ENCODE measurements around the gene UBE2D2. TPM values are rescaled to one million over a fixed set of nuclear protein-coding genes. Genes with fewer than 3 reads are reported as not detected.

Gene UBE2D2
- total RNA-seq, 1 experiment from 2014 or later: 222 TPM

DNA sequence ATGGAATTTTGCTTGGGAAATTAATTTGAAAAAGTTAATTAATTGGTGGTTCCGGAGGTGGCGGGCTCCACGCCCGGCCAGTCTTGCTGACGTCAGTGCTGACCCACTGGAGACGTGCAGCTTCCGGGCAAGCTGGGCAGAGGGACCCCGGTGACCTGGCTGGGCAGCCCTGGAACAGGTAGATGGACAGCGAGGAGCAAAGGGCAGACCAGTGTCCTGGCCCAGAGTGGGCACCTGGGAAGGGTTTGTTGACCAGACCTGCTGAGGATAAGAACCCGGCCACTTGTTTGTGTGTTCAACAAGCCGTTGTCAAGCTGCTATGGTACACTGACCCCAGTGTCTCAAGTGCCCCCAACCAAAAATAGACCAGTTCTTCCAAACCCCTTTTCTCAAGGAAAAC is 104.5 kb downstream of the UBE2D2 start:
- no peaks in the 10 kb centered on the region for H3K27me3 ChIP-seq (ENCODE audit: control insufficient read depth, insufficient read depth, low read length)
- peaks cover 94% of the 10 kb centered on the region for H3K4me1 ChIP-seq (ENCODE audit: control insufficient read depth, insufficient read depth, low read length)
- no peak for ATAC-seq
- DNase-seq (ENCODE audit: low read depth, low spot score): no peak
- ChIA-PET CTCF (interaction anchor here (1.7 kb wide), 1 partner anchor 30 kb away, joined by 6 read pairs; no protein-coding TSS in a partner anchor), POLR2A (no interaction called here)
- no peaks in the 10 kb centered on the region for H3K9me3 ChIP-seq (ENCODE audit: control insufficient read depth, insufficient read depth, low read depth, low read length)
- TF ChIP-seq TCF7L2 (IDR thresholded peaks at IDR 0.05; ENCODE audit: low read depth, low read length): no peak
- TF ChIP-seq, protein P1, sequence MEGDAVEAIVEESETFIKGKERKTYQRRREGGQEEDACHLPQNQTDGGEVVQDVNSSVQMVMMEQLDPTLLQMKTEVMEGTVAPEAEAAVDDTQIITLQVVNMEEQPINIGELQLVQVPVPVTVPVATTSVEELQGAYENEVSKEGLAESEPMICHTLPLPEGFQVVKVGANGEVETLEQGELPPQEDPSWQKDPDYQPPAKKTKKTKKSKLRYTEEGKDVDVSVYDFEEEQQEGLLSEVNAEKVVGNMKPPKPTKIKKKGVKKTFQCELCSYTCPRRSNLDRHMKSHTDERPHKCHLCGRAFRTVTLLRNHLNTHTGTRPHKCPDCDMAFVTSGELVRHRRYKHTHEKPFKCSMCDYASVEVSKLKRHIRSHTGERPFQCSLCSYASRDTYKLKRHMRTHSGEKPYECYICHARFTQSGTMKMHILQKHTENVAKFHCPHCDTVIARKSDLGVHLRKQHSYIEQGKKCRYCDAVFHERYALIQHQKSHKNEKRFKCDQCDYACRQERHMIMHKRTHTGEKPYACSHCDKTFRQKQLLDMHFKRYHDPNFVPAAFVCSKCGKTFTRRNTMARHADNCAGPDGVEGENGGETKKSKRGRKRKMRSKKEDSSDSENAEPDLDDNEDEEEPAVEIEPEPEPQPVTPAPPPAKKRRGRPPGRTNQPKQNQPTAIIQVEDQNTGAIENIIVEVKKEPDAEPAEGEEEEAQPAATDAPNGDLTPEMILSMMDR (IDR thresholded peaks at IDR 0.05): no peak
- TF ChIP-seq, protein P2, sequence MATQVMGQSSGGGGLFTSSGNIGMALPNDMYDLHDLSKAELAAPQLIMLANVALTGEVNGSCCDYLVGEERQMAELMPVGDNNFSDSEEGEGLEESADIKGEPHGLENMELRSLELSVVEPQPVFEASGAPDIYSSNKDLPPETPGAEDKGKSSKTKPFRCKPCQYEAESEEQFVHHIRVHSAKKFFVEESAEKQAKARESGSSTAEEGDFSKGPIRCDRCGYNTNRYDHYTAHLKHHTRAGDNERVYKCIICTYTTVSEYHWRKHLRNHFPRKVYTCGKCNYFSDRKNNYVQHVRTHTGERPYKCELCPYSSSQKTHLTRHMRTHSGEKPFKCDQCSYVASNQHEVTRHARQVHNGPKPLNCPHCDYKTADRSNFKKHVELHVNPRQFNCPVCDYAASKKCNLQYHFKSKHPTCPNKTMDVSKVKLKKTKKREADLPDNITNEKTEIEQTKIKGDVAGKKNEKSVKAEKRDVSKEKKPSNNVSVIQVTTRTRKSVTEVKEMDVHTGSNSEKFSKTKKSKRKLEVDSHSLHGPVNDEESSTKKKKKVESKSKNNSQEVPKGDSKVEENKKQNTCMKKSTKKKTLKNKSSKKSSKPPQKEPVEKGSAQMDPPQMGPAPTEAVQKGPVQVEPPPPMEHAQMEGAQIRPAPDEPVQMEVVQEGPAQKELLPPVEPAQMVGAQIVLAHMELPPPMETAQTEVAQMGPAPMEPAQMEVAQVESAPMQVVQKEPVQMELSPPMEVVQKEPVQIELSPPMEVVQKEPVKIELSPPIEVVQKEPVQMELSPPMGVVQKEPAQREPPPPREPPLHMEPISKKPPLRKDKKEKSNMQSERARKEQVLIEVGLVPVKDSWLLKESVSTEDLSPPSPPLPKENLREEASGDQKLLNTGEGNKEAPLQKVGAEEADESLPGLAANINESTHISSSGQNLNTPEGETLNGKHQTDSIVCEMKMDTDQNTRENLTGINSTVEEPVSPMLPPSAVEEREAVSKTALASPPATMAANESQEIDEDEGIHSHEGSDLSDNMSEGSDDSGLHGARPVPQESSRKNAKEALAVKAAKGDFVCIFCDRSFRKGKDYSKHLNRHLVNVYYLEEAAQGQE (IDR thresholded peaks at IDR 0.05; ENCODE audit: insufficient read depth in 1 of 2, low read depth in 2 of 2, low read length in 1 of 2): no peak
- no peak for TF ChIP-seq POLR2AphosphoS5 (IDR thresholded peaks at IDR 0.05; ENCODE audit: low read depth, low read length)
- TF ChIP-seq SIN3A (IDR thresholded peaks at IDR 0.05; ENCODE audit: borderline replicate concordance, insufficient read depth, low read depth, low read length): no peak
- no peak overlapping the region for H3K4me3 ChIP-seq (ENCODE audit: low read depth in 2 of 2, low read length in 2 of 2)
- no TSS peak for BruUV-seq (replicated peaks)
- H3K27ac ChIP-seq (ENCODE audit: low read length): peak overlapping the region; percentile 99
- intact Hi-C loops (cut with micrococcal nuclease; ENCODE audit: unreplicated experiment): no loop called here
- in situ Hi-C loops (cut with HindIII; ENCODE audit: low pct_unique_long_range_greater_than_20kb, low sequenced_read_pairs): no loop called here
- H3K36me3 ChIP-seq (ENCODE audit: control insufficient read depth, insufficient read depth, low read length): no peaks in the 10 kb centered on the region

DNA sequence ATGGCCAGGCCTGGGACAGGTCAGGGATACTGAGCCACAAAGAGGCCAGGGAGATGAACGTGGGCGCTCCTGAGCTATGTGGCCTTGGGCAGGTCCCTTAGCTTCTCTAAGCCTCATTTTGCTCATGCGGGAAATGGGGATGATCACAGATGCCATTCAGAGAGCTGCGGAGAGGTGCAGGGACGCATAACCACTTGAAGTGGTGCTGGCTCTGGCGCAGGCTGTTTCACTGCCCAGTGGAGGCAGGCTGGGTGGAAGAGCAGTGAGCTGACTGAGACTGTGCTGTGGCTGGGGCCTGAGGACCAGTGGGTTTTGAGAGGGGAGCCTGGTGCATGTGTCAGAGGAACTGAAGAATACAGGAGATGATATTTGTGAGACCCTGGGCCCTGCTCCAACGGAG is 105.4 kb downstream of the UBE2D2 start:
- no TSS peak for BruUV-seq (replicated peaks)
- no peaks in the 10 kb centered on the region for H3K36me3 ChIP-seq (ENCODE audit: control insufficient read depth, insufficient read depth, low read length)
- ChIA-PET CTCF (interaction anchor here (1.0 to 1.7 kb wide), 2 partner anchors 12 to 31 kb away, joined by 3 to 6 read pairs; no protein-coding TSS in a partner anchor), POLR2A (interaction anchor here (0.5 to 0.8 kb wide), 2 partner anchors 104 to 512 kb away, joined by 3 to 8 read pairs; no protein-coding TSS in a partner anchor)
- 0 out of 2 replicates have a peak, but pooled peaks have one; percentile 10 for ATAC-seq
- in situ Hi-C loops (cut with HindIII; ENCODE audit: low pct_unique_long_range_greater_than_20kb, low sequenced_read_pairs) (no loop called here), intact Hi-C loops (cut with micrococcal nuclease; ENCODE audit: unreplicated experiment) (no loop called here)
- no peak for TF ChIP-seq POLR2AphosphoS5 (IDR thresholded peaks at IDR 0.05; ENCODE audit: low read depth, low read length)
- TF ChIP-seq, protein P2 (IDR thresholded peaks at IDR 0.05; ENCODE audit: insufficient read depth in 1 of 2, low read depth in 2 of 2, low read length in 1 of 2): no peak
- no peak for TF ChIP-seq SIN3A (IDR thresholded peaks at IDR 0.05; ENCODE audit: borderline replicate concordance, insufficient read depth, low read depth, low read length)
- TF ChIP-seq, protein P1 (IDR thresholded peaks at IDR 0.05): no peak
- TF ChIP-seq TCF7L2 (IDR thresholded peaks at IDR 0.05; ENCODE audit: low read depth, low read length): no peak
- H3K4me3 ChIP-seq (ENCODE audit: low read depth in 2 of 2, low read length in 2 of 2): no peak overlapping the region
- no peaks in the 10 kb centered on the region for H3K27me3 ChIP-seq (ENCODE audit: control insufficient read depth, insufficient read depth, low read length)
- H3K27ac ChIP-seq (ENCODE audit: low read length): peak overlapping the region; percentile 99
- H3K9me3 ChIP-seq (ENCODE audit: control insufficient read depth, insufficient read depth, low read depth, low read length): no peaks in the 10 kb centered on the region
- no peak for DNase-seq (ENCODE audit: low read depth, low spot score)
- H3K4me1 ChIP-seq (ENCODE audit: control insufficient read depth, insufficient read depth, low read length): peaks cover 96% of the 10 kb centered on the region
